WTC11 (cell line): ENCODE data around the gene DLL1.

Experiments used
- ARID4B ChIP-seq: sonication (generic); formaldehyde crosslinking; IDR thresholded peaks from 2 replicates; pipeline ENCODE4 v1.8.0; 2023; ENCODE audit warnings: missing genetic modification reagents, mild to moderate bottlenecking, borderline replicate concordance
- CTCF ChIP-seq: fragments of 200-600 bp; IDR thresholded peaks from 2 replicates; pipeline ENCODE4 v1.8.0; 2022; ENCODE audit warnings: antibody characterized with exemption

- TF ChIP-seq CTCF = no peak
- TF ChIP-seq ARID4B (CRISPR knock-in tag) = no peak
Observed at GRCh38 chr6:170248111-170248805, 42.6 kb downstream of the DLL1 start.
